GM19397 (cell line): ENCODE measurements around the gene VASN.
A peak's percentile ranks its signal among the peaks of the same experiment; 100 is the strongest.
"Not testable (repeated sequence)": the region's sequence is repeated elsewhere in the genome, so short reads cannot be mapped to it uniquely, and the experiment has no call there.

ENCODE experiments used
- ATAC-seq: cut with Tn5 transposase; IDR thresholded peaks from one replicate; pipeline ENCODE4 v1.9.1; 2021; ENCODE audit warnings: mild to moderate bottlenecking, moderate library complexity; ENCODE audit not compliant: unreplicated experiment

Gene VASN

DNA sequence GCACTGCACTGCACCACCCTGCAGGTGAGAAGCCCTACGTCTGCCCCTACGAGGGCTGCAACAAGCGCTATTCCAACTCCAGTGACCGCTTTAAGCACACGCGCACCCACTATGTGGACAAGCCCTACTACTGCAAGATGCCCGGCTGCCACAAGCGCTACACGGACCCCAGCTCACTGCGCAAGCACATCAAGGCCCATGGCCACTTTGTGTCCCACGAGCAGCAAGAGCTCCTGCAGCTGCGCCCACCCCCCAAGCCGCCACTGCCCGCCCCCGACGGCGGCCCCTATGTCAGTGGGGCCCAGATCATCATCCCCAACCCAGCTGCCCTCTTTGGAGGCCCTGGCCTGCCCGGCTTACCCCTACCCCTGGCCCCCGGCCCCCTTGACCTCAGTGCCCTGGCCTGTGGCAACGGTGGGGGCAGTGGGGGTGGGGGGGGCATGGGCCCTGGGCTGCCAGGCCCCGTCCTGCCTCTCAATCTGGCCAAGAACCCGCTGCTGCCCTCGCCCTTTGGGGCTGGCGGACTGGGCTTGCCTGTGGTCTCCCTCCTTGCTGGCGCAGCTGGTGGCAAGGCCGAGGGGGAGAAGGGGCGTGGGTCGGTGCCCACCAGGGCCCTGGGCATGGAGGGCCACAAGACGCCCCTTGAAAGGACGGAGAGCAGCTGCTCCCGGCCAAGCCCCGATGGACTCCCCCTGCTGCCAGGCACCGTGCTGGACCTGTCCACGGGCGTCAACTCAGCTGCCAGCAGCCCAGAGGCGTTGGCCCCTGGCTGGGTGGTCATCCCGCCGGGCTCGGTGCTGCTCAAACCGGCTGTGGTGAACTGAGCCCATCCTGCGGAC is 34.7 kb upstream of the VASN start:
- ATAC-seq, result no peak

DNA sequence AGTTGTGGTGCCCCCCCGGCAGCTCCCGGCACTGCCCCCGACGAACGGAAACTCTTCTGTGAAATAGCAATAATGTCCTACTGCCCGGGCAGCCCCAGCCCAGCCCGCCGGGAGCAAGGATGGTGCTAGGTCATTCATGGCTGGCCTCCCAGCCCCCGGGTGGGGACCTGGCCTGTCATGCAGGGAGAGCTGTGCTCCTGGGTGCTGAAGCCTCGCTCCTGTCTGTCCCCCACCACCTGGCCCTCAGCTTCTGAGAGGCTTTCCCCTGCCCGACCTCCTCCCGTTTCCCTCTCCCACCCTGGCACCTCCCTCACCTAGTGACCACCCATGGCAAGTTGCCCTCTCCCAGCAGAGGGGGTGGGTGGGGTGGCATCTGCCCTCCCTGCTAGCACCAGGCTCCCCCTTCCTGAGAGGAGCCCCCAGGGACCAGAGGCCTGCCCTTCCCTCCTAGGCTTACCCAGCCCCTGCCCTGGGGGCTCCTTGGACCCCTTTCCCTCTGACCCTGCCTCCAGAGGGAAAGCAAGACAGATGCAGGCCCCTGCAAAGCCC is 34.0 kb upstream of the VASN start:
- ATAC-seq, result no peak

DNA sequence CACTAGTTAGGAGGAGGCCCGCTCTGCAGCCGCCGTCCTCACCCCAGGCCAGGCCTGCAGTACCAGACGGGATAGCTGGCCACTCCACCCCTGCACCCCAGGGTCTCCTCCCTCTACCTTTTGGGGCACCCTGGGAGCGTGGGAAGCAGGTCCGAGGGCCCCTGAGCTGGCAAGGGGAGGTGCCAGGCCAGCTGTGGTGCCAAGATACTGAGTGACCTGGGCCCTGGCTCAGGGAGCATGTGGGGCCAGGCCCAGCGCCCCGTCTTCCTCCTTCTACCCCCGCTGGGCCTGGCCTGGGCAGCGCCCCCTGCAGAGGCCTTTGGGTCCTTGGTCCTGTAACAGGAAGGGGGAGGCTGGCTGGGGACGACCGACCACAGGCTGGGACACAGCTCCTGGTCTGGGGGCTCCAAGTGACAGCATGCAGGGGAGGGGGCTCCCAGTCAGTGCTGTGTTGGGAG is 33.5 kb upstream of the VASN start:
- no peak for ATAC-seq

DNA sequence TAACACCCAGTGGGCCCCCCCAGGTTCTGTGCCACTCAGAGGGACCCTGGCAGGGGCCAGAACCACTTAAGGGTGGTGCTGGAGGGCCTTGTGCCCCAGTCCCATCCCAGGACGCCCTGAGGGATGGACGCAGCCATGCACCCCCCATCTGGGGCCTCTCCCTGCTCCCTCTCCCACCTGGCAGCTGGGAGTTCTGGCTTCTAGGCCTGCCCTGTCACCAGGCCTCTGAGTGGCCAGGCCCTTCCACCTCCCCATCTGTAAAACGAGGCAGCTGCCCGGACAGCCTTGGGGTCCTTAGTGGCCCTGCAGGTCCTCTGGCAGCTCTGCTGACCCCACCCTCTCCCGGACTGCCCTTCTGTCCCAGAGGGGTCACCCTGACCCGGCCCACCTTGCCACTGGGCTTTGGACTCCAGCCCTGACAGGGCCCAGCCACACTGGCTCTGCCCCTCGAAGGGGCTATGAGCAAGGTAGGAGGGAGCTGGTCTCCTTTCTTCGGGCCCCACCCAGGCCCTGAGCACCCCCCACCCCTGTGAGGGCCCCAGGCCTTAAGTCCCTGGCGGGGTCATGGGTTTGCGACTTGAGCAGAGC is 32.8 kb upstream of the VASN start:
- ATAC-seq, result no peak

DNA sequence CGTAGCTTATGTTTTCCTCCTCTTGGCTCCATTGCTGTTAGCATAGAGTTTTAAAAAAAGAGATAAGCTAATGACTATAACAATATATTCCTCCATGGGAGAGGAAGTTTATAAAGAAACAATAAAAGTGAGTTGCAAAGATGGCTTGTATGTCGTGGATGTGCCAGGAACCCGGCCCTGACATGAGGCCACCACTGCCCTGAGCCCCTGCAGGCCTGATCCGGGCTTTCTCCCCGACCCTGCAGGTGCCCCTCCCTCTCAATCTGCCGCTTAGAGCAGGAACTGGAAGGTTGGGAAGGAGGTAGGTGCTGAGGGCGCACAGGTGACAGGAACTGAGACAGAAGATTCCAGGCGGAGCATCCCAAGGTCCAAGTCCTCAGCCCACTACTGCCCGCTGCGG is 32.2 kb upstream of the VASN start:
- ATAC-seq, result no peak

DNA sequence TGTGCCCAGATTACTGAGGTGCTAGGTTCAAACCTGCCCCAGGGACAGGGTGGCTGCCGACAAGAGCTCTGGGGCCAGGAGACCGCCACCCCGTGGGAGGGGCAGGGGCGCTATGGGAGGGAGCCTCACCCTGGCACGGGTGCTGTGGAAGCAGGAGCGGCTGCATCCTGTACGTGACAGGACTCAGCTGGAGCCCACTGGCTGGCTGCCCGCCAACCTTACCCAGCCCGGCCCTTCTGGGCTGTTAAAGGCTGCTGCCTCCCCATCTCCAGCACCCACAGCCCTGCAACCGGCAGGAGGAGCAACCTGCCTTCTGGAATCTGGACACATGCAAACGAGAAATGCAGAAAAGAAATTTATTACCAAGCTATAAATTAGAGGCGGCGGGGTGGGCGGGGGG is 31.7 kb upstream of the VASN start:
- no peak for ATAC-seq

DNA sequence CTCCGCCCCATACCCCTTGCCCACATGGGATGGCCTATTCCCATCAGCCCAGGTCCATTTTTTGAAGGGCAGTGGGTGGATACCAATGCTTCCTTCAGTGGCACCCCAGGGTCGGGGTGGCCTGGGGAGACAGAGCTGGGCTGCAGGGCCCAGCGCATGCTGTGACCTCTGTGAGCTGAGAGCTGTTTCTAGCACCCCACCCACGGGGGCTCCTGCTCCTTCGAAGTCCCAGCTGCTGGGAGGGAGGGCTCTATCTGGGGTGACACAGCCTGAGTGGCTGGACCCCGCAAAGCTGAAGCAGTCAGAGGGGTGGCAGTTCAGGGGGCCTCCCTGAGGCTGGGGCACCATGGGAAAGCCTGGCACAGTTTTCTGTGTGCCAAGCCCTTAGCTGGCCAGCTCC is 31.2 kb upstream of the VASN start:
- no peak for ATAC-seq

DNA sequence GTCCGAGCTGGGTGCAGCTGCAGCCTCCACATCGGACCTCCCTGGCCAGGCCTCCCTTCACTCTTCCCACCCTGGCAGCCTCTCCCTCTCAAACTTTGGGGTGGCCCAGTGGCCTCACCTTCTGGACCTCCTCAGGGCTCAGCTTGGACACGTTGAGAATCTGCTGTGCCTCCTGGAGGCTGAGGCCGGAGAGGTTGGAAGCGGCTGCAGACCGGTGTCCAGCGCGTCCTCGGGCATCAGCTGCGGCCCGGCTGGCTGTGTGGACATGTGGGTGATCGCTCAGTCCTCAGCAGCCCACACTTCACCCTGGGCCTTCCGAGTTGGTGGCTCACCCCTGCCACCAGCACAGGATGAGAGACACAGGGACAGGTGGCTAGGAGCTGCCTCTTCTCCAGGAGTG is 30.4 kb upstream of the VASN start:
- no peak for ATAC-seq

DNA sequence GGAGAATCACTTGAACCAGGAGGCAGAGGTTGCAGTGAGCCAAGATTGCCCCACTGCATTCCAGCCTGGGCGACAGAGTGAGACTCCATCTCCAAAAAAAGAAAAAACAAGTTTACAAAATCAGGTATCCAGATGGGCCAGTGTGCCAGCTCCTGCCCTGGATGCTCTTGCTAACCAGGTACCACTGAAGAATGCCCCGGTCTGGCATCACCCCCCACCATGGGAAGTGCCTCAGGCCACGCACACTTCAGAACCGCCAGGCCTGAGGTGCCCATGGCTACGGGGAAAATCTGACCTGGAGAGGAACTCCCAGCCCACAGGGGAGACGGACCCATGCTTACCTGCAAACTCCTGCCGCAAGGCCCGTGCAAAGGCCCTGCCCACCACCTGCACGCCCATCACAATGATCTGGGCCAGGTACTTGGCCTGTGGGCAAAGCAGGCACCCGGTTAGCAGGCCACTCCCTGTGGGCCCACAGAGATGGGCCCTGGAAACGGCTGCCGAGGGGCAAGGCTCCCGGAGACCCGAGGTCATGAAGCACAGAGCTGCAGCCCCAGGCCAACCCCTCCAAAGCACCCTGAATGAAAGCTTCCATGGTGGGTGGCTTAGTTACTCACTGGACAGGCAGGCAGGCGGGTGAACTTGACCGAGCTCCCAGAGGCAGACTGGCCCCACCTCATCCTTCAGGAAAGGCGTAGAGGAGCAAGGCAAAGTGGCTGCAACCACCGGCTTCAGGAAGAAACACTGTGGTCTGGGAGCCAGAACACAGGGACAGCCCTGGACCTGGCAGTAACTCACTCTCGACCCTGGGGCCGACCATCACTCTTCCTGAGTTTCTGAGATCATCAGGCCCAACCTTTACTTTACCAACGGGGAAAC is 28.5 kb upstream of the VASN start:
- ATAC-seq, result no peak

DNA sequence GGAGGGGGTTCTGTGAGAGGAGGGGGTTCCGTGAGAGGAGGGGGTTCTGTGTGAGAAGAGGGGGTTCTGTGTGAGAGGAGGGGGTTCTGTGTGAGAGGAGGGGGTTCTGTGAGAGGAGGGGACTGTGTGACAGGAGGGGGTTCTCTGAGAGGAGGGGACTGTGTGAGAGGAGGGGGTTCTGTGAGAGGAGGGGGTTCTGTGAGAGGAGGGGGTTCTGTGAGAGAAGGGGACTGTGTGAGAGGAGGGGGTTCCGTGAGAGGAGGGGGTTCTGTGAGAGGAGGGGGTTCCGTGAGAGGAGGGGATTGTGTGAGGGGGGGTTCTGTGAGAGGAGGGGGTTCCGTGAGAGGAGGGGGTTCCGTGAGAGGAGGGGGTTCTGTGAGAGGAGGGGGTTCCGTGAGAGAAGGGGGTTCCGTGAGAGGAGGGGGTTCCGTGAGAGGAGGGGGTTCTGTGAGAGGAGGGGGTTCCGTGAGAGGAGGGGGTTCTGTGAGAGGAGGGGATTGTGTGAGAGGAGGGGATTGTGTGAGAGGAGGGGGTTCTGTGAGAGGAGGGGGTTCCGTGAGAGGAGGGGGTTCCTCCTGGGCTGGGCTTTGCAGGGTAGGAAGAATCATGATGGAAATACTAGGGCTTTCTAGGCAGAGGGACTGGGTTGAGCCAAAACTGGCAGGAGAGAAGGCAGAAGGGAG is 27.2 kb upstream of the VASN start:
- ATAC-seq, result not testable (repeated sequence)

DNA sequence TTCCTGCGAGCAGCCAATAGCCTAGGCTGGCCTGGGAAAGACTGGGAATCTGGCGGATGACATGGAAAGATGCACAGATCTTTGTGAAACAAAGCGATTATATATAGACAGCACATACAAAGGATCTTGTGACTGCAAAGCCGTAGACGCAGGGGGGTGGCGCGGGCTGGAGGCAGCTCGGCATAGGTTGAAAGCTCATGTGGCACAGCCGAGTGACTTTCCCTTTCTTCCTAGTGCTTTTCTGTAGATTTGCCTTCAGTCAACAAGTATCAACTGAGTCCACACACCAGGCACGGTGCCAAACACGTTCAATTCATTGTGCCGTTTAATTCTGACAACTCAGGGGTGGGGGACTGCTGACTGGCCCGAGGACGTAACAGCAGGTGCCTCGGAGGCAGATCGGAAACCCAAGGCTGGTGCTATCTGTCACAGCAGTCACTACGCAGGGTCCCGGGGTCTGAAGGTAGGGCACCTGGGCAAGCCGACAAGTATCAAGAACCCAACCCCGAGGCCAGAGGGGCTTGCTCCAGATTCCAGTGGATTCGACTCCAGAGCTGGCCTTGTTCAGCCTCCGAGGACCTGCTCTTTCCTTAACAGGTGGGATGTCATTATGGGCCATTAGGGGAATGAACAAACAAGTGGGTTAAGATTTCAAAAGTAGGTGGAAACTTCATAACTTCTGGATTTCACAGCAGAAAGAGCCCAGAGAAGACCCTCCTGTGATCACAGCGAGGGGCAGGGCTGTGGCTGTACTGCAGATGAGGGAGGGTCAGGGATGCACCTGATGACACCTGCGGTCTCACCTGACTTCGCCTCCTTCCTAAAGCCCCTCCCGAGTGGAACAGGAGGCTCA is 26.4 kb upstream of the VASN start:
- ATAC-seq, result no peak

DNA sequence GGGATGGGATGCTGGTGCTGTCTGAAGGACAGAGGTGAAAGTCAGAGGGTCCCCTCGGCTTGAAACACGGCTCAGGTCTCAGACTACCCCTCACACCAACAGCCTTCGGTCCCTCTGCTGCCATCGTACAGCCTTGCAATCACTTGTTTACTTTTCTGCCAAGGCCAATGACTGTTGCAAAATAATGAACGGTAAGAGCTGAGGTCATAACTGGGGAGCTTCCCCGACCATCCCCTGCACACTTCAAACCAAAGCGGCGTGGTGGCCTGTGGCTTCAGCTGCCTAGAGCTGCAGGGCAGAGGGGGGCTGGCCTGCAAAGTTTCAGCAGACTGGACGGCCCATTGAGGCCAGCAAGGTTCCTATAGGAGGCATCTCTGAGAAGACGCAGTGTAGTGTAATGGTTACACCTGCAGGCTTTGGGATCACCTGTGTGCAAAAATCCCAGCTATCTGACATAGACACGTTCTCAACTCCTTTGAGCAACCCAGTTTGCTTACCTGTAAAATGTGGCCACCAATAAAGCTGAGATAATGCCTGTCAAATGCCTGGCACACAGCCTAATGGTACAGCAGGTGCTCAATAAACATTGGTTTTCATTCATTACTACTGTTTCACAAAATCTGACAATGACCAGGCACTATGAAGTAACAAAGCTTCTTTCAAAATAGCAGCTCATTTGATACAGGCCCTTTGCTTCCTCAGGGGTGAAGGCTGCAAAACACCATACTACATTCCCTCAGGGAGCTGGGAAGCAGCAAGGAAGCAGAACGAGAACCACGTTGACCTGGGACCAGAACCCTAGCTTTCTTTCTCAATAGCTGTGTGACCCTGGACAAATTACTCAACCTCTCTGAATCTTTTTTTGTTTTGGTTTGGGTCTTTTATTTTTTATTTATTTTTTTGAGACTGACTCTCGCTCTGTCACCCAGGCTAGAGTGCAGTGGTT is 25.5 kb upstream of the VASN start:
- no peak for ATAC-seq

DNA sequence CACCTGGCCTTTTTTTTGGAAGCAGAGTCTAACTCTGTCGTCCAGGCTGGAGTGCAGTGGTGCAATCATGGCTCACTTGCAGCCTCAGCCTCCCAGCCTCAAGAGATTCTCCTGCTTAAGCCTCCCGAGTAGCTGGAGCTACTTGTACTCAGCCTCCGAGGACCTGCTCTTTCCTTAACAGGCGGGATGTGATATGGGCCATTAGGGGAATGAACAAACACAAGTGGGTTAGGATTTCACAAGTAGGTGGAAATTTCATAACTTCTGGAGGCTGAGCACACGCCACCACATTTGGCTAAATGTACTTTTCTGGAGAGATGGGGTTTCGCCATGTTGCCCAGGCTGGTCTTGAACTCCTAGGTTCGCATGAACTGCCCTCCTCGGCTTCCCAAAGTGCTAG is 24.6 kb upstream of the VASN start:
- no peak for ATAC-seq

DNA sequence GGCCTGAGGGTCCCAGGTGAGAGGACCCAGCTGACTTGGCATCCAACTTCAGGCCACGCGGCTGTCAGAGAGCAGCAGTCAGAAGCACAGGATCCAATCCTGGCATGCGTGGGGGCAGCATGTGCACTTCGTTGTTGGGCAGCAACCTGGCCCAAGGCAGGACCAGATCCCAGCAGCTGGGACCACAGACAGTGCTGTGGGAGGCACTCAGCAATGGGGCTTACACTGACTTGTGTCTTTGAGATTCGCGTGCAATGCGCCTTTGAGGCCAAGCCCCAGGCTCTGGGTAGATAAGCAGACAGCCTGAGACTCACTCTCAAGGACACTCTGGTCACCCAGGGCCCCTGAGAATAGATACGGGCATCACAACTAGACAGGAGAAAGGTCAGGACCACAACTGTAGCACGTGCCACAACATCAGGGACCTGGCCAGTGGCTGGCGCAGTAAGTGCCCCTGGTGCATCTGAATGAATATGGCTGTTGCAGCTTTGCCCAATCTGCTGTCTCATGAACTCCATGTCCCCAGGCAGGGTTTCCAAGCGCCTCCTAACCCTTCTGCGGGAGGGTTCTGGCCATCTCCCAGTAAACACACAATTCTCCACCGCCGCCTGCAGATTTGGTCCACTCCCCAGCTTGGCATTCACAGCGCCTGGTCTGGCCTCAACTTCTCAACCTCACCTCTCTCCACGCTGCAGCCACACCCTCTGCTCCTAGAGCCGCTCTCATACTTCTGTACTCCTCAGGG is 23.7 kb upstream of the VASN start:
- ATAC-seq, result no peak

DNA sequence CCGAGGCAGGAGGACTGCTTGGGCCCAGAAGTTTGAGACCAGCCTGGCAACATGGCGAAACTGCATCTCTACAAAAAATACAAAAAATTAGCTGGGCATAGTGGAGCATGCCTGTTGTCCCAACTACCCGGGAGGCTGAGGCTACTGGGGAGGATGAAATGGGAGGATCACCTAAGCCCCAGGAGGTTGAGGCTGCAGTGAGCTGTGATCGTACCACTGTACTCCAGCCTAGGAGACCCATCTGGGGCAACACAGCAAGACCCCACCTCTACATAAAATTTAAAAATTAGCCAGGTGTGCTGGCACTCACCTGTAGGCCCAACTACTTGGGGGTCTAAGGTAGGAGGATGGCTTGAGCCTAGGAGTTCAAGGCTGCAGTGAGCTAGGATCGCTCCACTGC is 22.3 kb upstream of the VASN start:
- no peak for ATAC-seq

DNA sequence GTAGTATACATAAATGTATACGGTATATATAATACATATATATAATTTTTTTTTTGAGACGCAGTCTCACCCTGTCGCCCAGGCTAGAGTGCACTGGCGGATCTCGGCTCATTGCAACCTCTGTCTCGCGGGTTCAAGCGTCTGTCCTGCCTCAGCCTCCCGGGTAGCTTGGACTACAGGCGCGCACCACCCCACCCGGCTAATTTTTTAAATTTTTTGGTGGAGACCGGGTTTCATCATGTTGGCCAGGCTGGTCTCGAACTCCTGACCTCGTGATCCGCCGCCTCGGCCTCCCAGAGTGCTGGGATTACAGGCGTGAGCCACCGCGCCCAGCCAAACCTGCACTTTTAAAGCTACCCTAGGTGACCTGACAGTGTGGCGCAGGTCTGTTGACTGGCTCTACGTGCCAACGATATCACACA is 21.3 kb upstream of the VASN start:
- no peak for ATAC-seq

DNA sequence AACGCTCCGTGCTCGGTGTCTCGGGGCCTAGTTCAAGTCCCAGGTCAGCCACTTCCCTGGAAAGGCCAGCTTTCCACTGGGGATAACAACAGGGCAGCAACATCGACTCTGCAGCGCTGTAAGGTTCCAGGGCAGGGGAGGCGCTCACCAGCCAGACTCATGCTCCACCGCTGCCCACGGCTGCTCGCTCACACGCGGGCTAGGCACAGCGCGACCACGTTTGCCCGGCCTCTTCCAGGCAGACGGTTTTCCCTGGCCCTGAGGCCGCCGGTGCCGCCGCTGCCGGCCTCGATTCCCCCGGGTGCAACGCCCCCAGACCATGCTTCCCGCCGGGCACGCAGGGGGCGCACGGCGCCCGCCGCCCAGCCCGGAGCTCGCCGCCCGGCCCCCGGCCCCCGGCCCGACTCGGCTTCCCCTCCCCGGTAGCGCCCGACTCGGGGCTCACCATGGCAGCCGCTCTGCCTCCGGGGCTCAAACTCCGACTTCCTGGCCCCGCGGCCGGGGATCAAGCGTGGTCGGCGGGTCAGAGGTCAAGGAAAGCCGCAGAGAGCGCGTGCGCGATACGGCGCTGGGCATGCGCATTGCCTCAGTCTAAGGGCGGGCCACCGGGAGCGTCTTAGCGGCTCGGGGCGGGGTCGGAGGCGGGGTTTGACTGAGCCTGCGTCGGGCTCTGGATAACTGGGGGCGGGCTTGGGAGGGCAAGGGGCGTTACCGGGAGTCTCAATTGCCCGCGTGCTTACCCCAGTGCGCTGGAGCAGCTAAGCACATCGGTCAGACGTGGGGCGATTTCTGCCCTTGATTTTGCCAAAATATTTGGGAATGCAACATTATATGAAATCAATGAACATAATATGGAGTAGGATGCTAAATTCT is 20.6 kb upstream of the VASN start, which contains the start of gene PAM16:
Gene PAM16 (minus strand): TSS at position 535 of the 873 bp plus-strand sequence. CDS start 87 bp downstream, at position 448.
- peak; percentile 89 for ATAC-seq
